Testis (tissue), 3 donors: ENCODE results near the gene DNAI4. TPM values are rescaled to one million over a fixed set of nuclear protein-coding genes. Genes with fewer than 3 reads are reported as not detected.

Source experiments
- DNase-seq: peaks from one replicate; pipeline ENCODE4 v3.0.0-alpha.2; 2019
- H3K27ac ChIP-seq, 2 donors: fragments of 200-600 bp; sonication (generic); one replicate each; pipeline ENCODE4 v1.5.1; 2019
- H3K27me3 ChIP-seq: fragments of 200-600 bp; sonication (generic); one replicate; pipeline ENCODE4 v1.5.1; 2019
- H3K36me3 ChIP-seq: fragments of 200-600 bp; sonication (generic); one replicate; pipeline ENCODE4 v1.5.1; 2017; ENCODE audit warnings: low read depth; ENCODE audit errors: missing control alignments
- H3K4me1 ChIP-seq: fragments of 200-600 bp; sonication (generic); one replicate; pipeline ENCODE4 v1.5.1; 2019
- H3K4me3 ChIP-seq, 2 donors: fragments of 200-600 bp; sonication (generic); one replicate each; pipeline ENCODE4 v1.5.1; 2017 to 2019
- H3K9me3 ChIP-seq: fragments of 200-600 bp; sonication (generic); one replicate; pipeline ENCODE4 v1.5.1; 2017
- CTCF ChIP-seq, 3 experiments: fragments of 450-650 bp in 2 of 3; fragments of 200-600 bp in 1 of 3; sonication (generic) in 1 of 3; IDR thresholded peaks; one replicate each; pipeline ENCODE4 v1.5.1; 2016 to 2019; ENCODE audit warnings: antibody characterized with exemption in 3 of 3, mild to moderate bottlenecking in 2 of 3, moderate library complexity in 1 of 3
- POLR2A ChIP-seq: fragments of 450-650 bp; IDR thresholded peaks from one replicate; pipeline ENCODE4 v1.6.1; 2017; ENCODE audit warnings: antibody characterized with exemption, mild to moderate bottlenecking, moderate library complexity
- WGBS, 2 donors: methylation state at CpG; one replicate each; pipeline ENCODE4 v1.1.5; 2018; 5-methylcytosine and 5-hydroxymethylcytosine counted together
- intact Hi-C: fragments of 100-400 bp; cut with DNase I; formaldehyde crosslinking; loops from one replicate; pipeline ENCODE4 v1.15.1; 2023; ENCODE audit warnings: low total_unique reads
- polyA plus RNA-seq: library from polyadenylated mRNA; stranded (reverse); fragments of 350-450 nt; fragmentation: Illumina TruSeq; extraction: RNeasy Lipid Tissue Mini Kit (QIAGEN cat#74804); gene quantifications from one replicate; pipeline ENCODE4 v1.2.3, GENCODE V29; 2014; ENCODE audit warnings: low read depth, low replicate concordance; ENCODE audit not compliant: insufficient read depth
- total RNA-seq, 2 donors: library from RNA; depleted of rRNA; stranded (reverse); fragments of >200 nt; gene quantifications; one replicate each; pipeline ENCODE4 v1.2.3, GENCODE V29; 2016

DNAI4 gene
- total and polyA plus RNA-seq, 3 donors from 2014 or later, result 21.7 to 56.7 (median 40.8) TPM

- intact Hi-C loops, result no loop called here
- TF ChIP-seq CTCF (IDR thresholded peaks at IDR 0.05) (no peak), POLR2A (no peak)
- H3K27ac ChIP-seq, result no peak overlapping the region
- no peaks in the 10 kb centered on the region for H3K9me3 ChIP-seq
- no peaks in the 10 kb centered on the region for H3K4me1 ChIP-seq
- 84 to 87% methylated on average over 2 of the region's 2 CpGs for WGBS, 2 donors
- no peak overlapping the region for H3K4me3 ChIP-seq
- no peaks in the 10 kb centered on the region for H3K27me3 ChIP-seq
- no peaks in the 10 kb centered on the region for H3K36me3 ChIP-seq
- DNase-seq, result no peak
Observed at GRCh38 chr1:66848193-66848592, 76.5 kb downstream of the DNAI4 start.

- Histone ChIP-seq H3K36me3 (no peaks in the 10 kb centered on the region), H3K4me1 (no peaks in the 10 kb centered on the region), H3K4me3 (no peak overlapping the region), H3K27ac (no peak overlapping the region), H3K27me3 (no peaks in the 10 kb centered on the region), H3K9me3 (no peaks in the 10 kb centered on the region)
- intact Hi-C loops, result no loop called here
- DNase-seq, result no peak
- TF ChIP-seq POLR2A (no peak), CTCF (IDR thresholded peaks at IDR 0.05) (no peak)
Observed at GRCh38 chr1:66840929-66841328, 83.7 kb downstream of the DNAI4 start.

GRCh38 chr1:66834926-66835325, 89.7 kb downstream of the DNAI4 start:
- no peak for TF ChIP-seq POLR2A
- TF ChIP-seq CTCF (IDR thresholded peaks at IDR 0.05), result no peak
- intact Hi-C loops, result no loop called here

GRCh38 chr1:66833112-66833511, 91.5 kb downstream of the DNAI4 start:
- no peaks in the 10 kb centered on the region for H3K4me1 ChIP-seq
- no peaks in the 10 kb centered on the region for H3K27me3 ChIP-seq
- TF ChIP-seq CTCF (IDR thresholded peaks at IDR 0.05), result no peak
- TF ChIP-seq POLR2A, result no peak
- H3K9me3 ChIP-seq, result no peaks in the 10 kb centered on the region
- H3K4me3 ChIP-seq, result no peak overlapping the region
- H3K27ac ChIP-seq, result no peak overlapping the region
- no peak for DNase-seq
- no peaks in the 10 kb centered on the region for H3K36me3 ChIP-seq
- intact Hi-C loops, result no loop called here

More at GRCh38 chr1:66834926-66835325, 89.7 kb downstream of the DNAI4 start:
- H3K27me3 ChIP-seq, result no peaks in the 10 kb centered on the region
- no peaks in the 10 kb centered on the region for H3K9me3 ChIP-seq
- H3K36me3 ChIP-seq, result no peaks in the 10 kb centered on the region
- no peaks in the 10 kb centered on the region for H3K4me1 ChIP-seq
- H3K27ac ChIP-seq, result no peak overlapping the region
- H3K4me3 ChIP-seq, result no peak overlapping the region
- no peak for DNase-seq

- H3K36me3 ChIP-seq, result no peaks in the 10 kb centered on the region
- H3K4me1 ChIP-seq, result no peaks in the 10 kb centered on the region
- WGBS, 2 donors, result 84 to 86% methylated on average over 3 of the region's 3 CpGs
- H3K9me3 ChIP-seq, result no peaks in the 10 kb centered on the region
- intact Hi-C loops, result no loop called here
- H3K27me3 ChIP-seq, result no peaks in the 10 kb centered on the region
- H3K4me3 ChIP-seq, result no peak overlapping the region
- H3K27ac ChIP-seq, result no peak overlapping the region
- no peak for DNase-seq
- TF ChIP-seq CTCF (IDR thresholded peaks at IDR 0.05) (no peak), POLR2A (no peak)
Observed at GRCh38 chr1:66831529-66832239, 93.0 kb downstream of the DNAI4 start.
